ENCODE results near the gene FEM1C. TPM values are rescaled to one million over a fixed set of nuclear protein-coding genes. Genes with fewer than 3 reads are reported as not detected.

The FEM1C gene
- total and polyA plus RNA-seq, 10 of the 15 experiments (the other 5 are each of a cell fraction or from before 2014, with no cell fraction given), result 1.9 to 15.6 (median 8.0) TPM

- Histone ChIP-seq H4K20me1 (ENCODE audit: control insufficient read depth, insufficient read depth) (no peaks in the 10 kb centered on the region), H3K4me1 (ENCODE audit: control insufficient read depth, insufficient read depth, low read length) (no peaks in the 10 kb centered on the region), H3K27me3 (replicated peaks in 1 of 2; ENCODE audit: control insufficient read depth in 2 of 2, insufficient read depth in 2 of 2, low read length in 1 of 2) (no peaks in the 10 kb centered on the region), H2AFZ (ENCODE audit: control insufficient read depth, low read depth, low read length) (no peak overlapping the region), H3K27ac (ENCODE audit: control insufficient read depth, insufficient read depth) (no peak overlapping the region), H3K4me2 (ENCODE audit: control insufficient read depth, insufficient read depth) (no peak overlapping the region), H3K9ac (ENCODE audit: control insufficient read depth, insufficient read depth, low read length) (no peak overlapping the region), H3K79me2 (ENCODE audit: control insufficient read depth, insufficient read depth, low read length) (no peaks in the 10 kb centered on the region), H3K36me3 (ENCODE audit: control insufficient read depth in 2 of 2, insufficient read depth in 2 of 2, low read length in 1 of 2) (no peaks in the 10 kb centered on the region), H3K9me3 (replicated peaks; ENCODE audit: control insufficient read depth, insufficient read depth, low read length) (no peaks in the 10 kb centered on the region), H3K4me3 (no peak overlapping the region)
- TF ChIP-seq IKZF2 (IDR thresholded peaks at IDR 0.05) (no peak), MTA2 (IDR thresholded peaks at IDR 0.05; ENCODE audit: low read depth) (no peak), HDAC2 (IDR thresholded peaks at IDR 0.05) (no peak), PBX3 (IDR thresholded peaks at IDR 0.05; ENCODE audit: insufficient replicate concordance, low read depth, low read length) (no peak), STAT1 (conservative IDR thresholded peaks at IDR 0.05) (no peak), ATF7 (IDR thresholded peaks at IDR 0.05; ENCODE audit: low read depth) (no peak), BCL11A (IDR thresholded peaks at IDR 0.05; ENCODE audit: low read depth, low read length) (no peak), RAD51 (IDR thresholded peaks at IDR 0.05) (no peak), SUZ12 (IDR thresholded peaks at IDR 0.05; ENCODE audit: unreplicated experiment) (no peak)
- TF ChIP-seq, protein P1, sequence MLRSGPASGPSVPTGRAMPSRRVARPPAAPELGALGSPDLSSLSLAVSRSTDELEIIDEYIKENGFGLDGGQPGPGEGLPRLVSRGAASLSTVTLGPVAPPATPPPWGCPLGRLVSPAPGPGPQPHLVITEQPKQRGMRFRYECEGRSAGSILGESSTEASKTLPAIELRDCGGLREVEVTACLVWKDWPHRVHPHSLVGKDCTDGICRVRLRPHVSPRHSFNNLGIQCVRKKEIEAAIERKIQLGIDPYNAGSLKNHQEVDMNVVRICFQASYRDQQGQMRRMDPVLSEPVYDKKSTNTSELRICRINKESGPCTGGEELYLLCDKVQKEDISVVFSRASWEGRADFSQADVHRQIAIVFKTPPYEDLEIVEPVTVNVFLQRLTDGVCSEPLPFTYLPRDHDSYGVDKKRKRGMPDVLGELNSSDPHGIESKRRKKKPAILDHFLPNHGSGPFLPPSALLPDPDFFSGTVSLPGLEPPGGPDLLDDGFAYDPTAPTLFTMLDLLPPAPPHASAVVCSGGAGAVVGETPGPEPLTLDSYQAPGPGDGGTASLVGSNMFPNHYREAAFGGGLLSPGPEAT (IDR thresholded peaks at IDR 0.05; ENCODE audit: low read depth), result no peak
- TF ChIP-seq, protein P2, sequence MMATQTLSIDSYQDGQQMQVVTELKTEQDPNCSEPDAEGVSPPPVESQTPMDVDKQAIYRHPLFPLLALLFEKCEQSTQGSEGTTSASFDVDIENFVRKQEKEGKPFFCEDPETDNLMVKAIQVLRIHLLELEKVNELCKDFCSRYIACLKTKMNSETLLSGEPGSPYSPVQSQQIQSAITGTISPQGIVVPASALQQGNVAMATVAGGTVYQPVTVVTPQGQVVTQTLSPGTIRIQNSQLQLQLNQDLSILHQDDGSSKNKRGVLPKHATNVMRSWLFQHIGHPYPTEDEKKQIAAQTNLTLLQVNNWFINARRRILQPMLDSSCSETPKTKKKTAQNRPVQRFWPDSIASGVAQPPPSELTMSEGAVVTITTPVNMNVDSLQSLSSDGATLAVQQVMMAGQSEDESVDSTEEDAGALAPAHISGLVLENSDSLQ (IDR thresholded peaks at IDR 0.05), result no peak
- ATAC-seq (no peak), DNase-seq (ENCODE audit: low read depth, low spot score) (no peak), FAIRE-seq (no peak)
- POLR2A ChIA-PET, result interaction anchor here (1.6 kb wide), 1 partner anchor 9 kb away, joined by 5 read pairs; no protein-coding TSS in a partner anchor
- in situ Hi-C loops (cut with MboI), result no loop called here
- SMC1A ChIA-PET (ENCODE audit: uncharacterized antibody, unreplicated experiment), result interaction anchor here (1.0 to 11.4 kb wide), 6 partner anchors 9 to 259 kb away, joined by 3 to 156 read pairs (median 4); no protein-coding TSS in a partner anchor
- CTCF ChIA-PET, result interaction anchor here (1.5 to 8.3 kb wide), 3 partner anchors 16 to 260 kb away, joined by 4 to 81 read pairs (median 18); no protein-coding TSS in a partner anchor
- no TSS peak for BruUV-seq (replicated peaks)
- WGBS (ENCODE audit: insufficient coverage, insufficient replicate concordance, low lambda C conversion rate, missing lambda C conversion rate), result 84% methylated on average over 1 of the region's 1 CpG
- intact Hi-C loops (cut with micrococcal nuclease; ENCODE audit: unreplicated experiment), result no loop called here
- RAD21 ChIA-PET (ENCODE audit: unreplicated experiment), result no interaction called here
These were observed 24.1 kb upstream of the FEM1C start for GRCh38 chr5:115568668-115569067.

Measured in GM12878 (cell line).